CD4-positive, alpha-beta memory T cell (primary cell): ENCODE data around the gene TIMM17A. TPM values are rescaled to one million over a fixed set of nuclear protein-coding genes. Genes with fewer than 3 reads are reported as not detected.

Experiments
- CTCF ChIA-PET: fragments of 350-600 bp; sonication (Branson Sonifier 250); formaldehyde crosslinking; loops from one replicate; lab custom pipeline; 2021; ENCODE audit warnings: inconsistent platforms; ENCODE audit not compliant: partially characterized antibody; lab: Charles Lee
- POLR2A ChIA-PET: fragments of 350-600 bp; sonication (Branson Sonifier 250); formaldehyde crosslinking; loops from one replicate; lab custom pipeline; 2021; ENCODE audit not compliant: partially characterized antibody; lab: Charles Lee
- DNase-seq, 5 donors: peaks; one replicate each; pipeline versions ENCODE4 v3.0.0 to v3.0.0-alpha.2; 2020 to 2022; ENCODE audit warnings: mixed read lengths in 1 of 5
- H3K27ac ChIP-seq: one replicate; pipeline ENCODE4 v1.7.0; 2013; ENCODE audit warnings: low read depth, low read length
- H3K27me3 ChIP-seq: 2 replicates; pipeline ENCODE4 v1.7.0; 2013; ENCODE audit warnings: mild to moderate bottlenecking, low read length, moderate library complexity; ENCODE audit not compliant: insufficient read depth
- H3K36me3 ChIP-seq: 2 replicates; pipeline ENCODE4 v1.7.0; 2013; ENCODE audit warnings: mild to moderate bottlenecking, low read length, moderate library complexity; ENCODE audit not compliant: insufficient read depth
- H3K4me1 ChIP-seq: 2 replicates; pipeline ENCODE4 v1.7.0; 2013; ENCODE audit warnings: mild to moderate bottlenecking, low read length, moderate library complexity; ENCODE audit not compliant: insufficient read depth
- H3K4me3 ChIP-seq, 2 donors: one replicate each; pipeline ENCODE4 v1.7.0; 2013; ENCODE audit warnings: low read length in 2 of 2, mild to moderate bottlenecking in 1 of 2
- H3K9me3 ChIP-seq, 2 donors: one replicate each; pipeline ENCODE4 v1.7.0; 2013; ENCODE audit warnings: low read length in 2 of 2, control low read depth in 1 of 2; ENCODE audit not compliant: control insufficient read depth in 1 of 2
- H3K27ac Mint-ChIP-seq, 7 donors: one replicate each; pipeline ENCODE4 v1.8.0; 2020 to 2021; ENCODE audit warnings: mixed read lengths in 7 of 7, mild to moderate bottlenecking in 6 of 7, inconsistent platforms in 3 of 7, moderate library complexity in 3 of 7
- H3K27me3 Mint-ChIP-seq, 2 donors: one replicate each; pipeline ENCODE4 v1.8.0; 2020 to 2021; ENCODE audit warnings: mixed read lengths in 2 of 2
- H3K36me3 Mint-ChIP-seq, 2 donors: one replicate each; pipeline ENCODE4 v1.8.0; 2020 to 2021; ENCODE audit warnings: mixed read lengths in 2 of 2, inconsistent platforms in 1 of 2, mild to moderate bottlenecking in 1 of 2
- H3K4me1 Mint-ChIP-seq, 4 donors: one replicate each; pipeline ENCODE4 v1.8.0; 2020 to 2021; ENCODE audit warnings: mixed read lengths in 4 of 4, mild to moderate bottlenecking in 1 of 4
- H3K4me3 Mint-ChIP-seq, 8 donors: one replicate each; pipeline ENCODE4 v1.8.0; 2020 to 2021; ENCODE audit warnings: mixed read lengths in 8 of 8, mild to moderate bottlenecking in 7 of 8, moderate library complexity in 6 of 8, inconsistent platforms in 3 of 8
- H3K9me3 Mint-ChIP-seq, 8 donors: one replicate each; pipeline ENCODE4 v1.8.0; 2020 to 2021; ENCODE audit warnings: mixed read lengths in 8 of 8, mild to moderate bottlenecking in 5 of 8, inconsistent platforms in 3 of 8, moderate library complexity in 1 of 8
- intact Hi-C: fragments of 100-400 bp; cut with micrococcal nuclease; formaldehyde crosslinking; loops from one replicate; pipeline ENCODE4 v1.15.1; 2023
- polyA plus RNA-seq, 2 donors: library from polyadenylated mRNA; unstranded; fragments of 300-500 nt; fragmentation: Illumina TruSeq; gene quantifications; one replicate each; pipeline ENCODE4 v1.2.3, GENCODE V29; 2021
- total RNA-seq, 2 experiments: library from RNA; stranded (reverse); gene quantifications; one replicate each; pipeline ENCODE4 v1.2.3, GENCODE V29; 2021

TIMM17A gene
- total and polyA plus RNA-seq, 4 experiments from 2014 or later, result 26.0 to 29.2 (median 27.8) TPM

- Mint-ChIP-seq H3K4me3 (peak within 1 kb of the TSS in 7 of 8 donors; percentile 17 to 70 (median 67)), H3K27me3 (peaks cover 44 to 48% of the 10 kb centered on the region in 2 donors), H3K36me3 (no peaks in the 10 kb centered on the region), H3K27ac (peak within 1 kb of the TSS in 3 of 7 donors; percentile 37 to 75 (median 73)), H3K9me3 (peaks cover 0 to under 1% (median 0%) of the 10 kb centered on the region in 8 donors), H3K4me1 (peaks cover 6 to 23% (median 12%) of the 10 kb centered on the region in 4 donors)
- no peak for DNase-seq
- Histone ChIP-seq H3K27ac (no peak within 1 kb of the TSS), H3K4me3 (no peak within 1 kb of the TSS), H3K4me1 (peaks cover 8% of the 10 kb centered on the region), H3K9me3 (no peaks in the 10 kb centered on the region), H3K36me3 (no peaks in the 10 kb centered on the region), H3K27me3 (peaks cover 22% of the 10 kb centered on the region)
- CTCF ChIA-PET, result interaction anchor here (0.8 to 1.7 kb wide), 3 partner anchors 8 to 55 kb away, joined by 4 to 6 read pairs (median 4); no protein-coding TSS in a partner anchor
- intact Hi-C loops, result no loop called here
- POLR2A ChIA-PET, result interaction anchor here (1.9 kb wide), 1 partner anchor 9 kb away, joined by 8 read pairs; the partner anchor contains the start of gene TIMM17A
Measured at GRCh38 chr1:201946224-201946908, 8.9 kb upstream of the TIMM17A start, which contains the start of gene LMOD1. TSS of gene LMOD1 (minus strand) at chr1:201946548. CDS start at chr1:201946340, 208 bp downstream.

GRCh38 chr1:201947697-201948008 lies 7.7 kb upstream of the TIMM17A start:
- peaks cover 22% of the 10 kb centered on the region for H3K27me3 ChIP-seq
- no peaks in the 10 kb centered on the region for H3K9me3 ChIP-seq
- H3K27ac Mint-ChIP-seq, result no peak overlapping the region
- H3K4me1 Mint-ChIP-seq, result peaks cover 6 to 23% (median 12%) of the 10 kb centered on the region in 4 donors
- CTCF ChIA-PET, result no interaction called here
- no peaks in the 10 kb centered on the region for H3K36me3 ChIP-seq
- POLR2A ChIA-PET, result no interaction called here
- peaks cover 44 to 45% of the 10 kb centered on the region in 2 donors for H3K27me3 Mint-ChIP-seq
- H3K4me3 ChIP-seq, result no peak overlapping the region
- H3K9me3 Mint-ChIP-seq, result no peaks in the 10 kb centered on the region
- no peak overlapping the region for H3K4me3 Mint-ChIP-seq
- no peaks in the 10 kb centered on the region for H3K36me3 Mint-ChIP-seq
- DNase-seq, result no peak
- intact Hi-C loops, result no loop called here
- no peak overlapping the region for H3K27ac ChIP-seq
- H3K4me1 ChIP-seq, result peaks cover 8% of the 10 kb centered on the region

- intact Hi-C loops, result no loop called here
- Histone ChIP-seq H3K27ac (no peak overlapping the region), H3K4me1 (peaks cover 11% of the 10 kb centered on the region), H3K4me3 (no peak overlapping the region), H3K9me3 (no peaks in the 10 kb centered on the region), H3K27me3 (peaks cover 22% of the 10 kb centered on the region), H3K36me3 (no peaks in the 10 kb centered on the region)
- H3K4me3 Mint-ChIP-seq, result no peak overlapping the region
- ChIA-PET CTCF (no interaction called here), POLR2A (no interaction called here)
- peaks cover 0 to 2% of the 10 kb centered on the region in 2 donors for H3K36me3 Mint-ChIP-seq
- H3K27ac Mint-ChIP-seq, result no peak overlapping the region
- H3K9me3 Mint-ChIP-seq, result peaks cover 0 to 2% (median 0%) of the 10 kb centered on the region in 8 donors
- peaks cover 9 to 25% (median 15%) of the 10 kb centered on the region in 4 donors for H3K4me1 Mint-ChIP-seq
- DNase-seq, result no peak
- H3K27me3 Mint-ChIP-seq, result peaks cover 31 to 34% of the 10 kb centered on the region in 2 donors
Measured at GRCh38 chr1:201949491-201949890, 5.8 kb upstream of the TIMM17A start.

- Mint-ChIP-seq H3K27me3 (no peaks in the 10 kb centered on the region), H3K9me3 (peaks cover 0 to 2% (median 0%) of the 10 kb centered on the region in 8 donors), H3K4me3 (peak overlapping the region; percentile 92 to 99 (median 98)), H3K4me1 (peaks cover 12 to 30% (median 20%) of the 10 kb centered on the region in 4 donors), H3K36me3 (peaks cover 9 to 29% of the 10 kb centered on the region in 2 donors), H3K27ac (peak overlapping the region; percentile 97 to 99 (median 98))
- Histone ChIP-seq H3K4me3 (peak overlapping the region; percentile 83 to 99), H3K36me3 (peaks cover 10% of the 10 kb centered on the region), H3K27ac (peak overlapping the region; percentile 83), H3K27me3 (no peaks in the 10 kb centered on the region), H3K4me1 (peaks cover 19% of the 10 kb centered on the region), H3K9me3 (no peaks in the 10 kb centered on the region)
- CTCF ChIA-PET, result interaction anchor here (0.6 to 3.1 kb wide), 4 partner anchors 9 to 59 kb away, joined by 3 to 16 read pairs (median 4); partner anchors contain the start of gene LMOD1
- POLR2A ChIA-PET, result interaction anchor here (0.9 to 3.3 kb wide), 5 partner anchors 9 to 125 kb away, joined by 3 to 20 read pairs (median 7); partner anchors contain the start of genes LMOD1 and RNPEP
- DNase-seq, result no peak
- intact Hi-C loops, result loop anchor here (1.0 to 5.0 kb wide), 4 partner anchors 28 to 393 kb away; partner anchors contain the start of genes IPO9, PPP1R12B and RNPEP
Measured at GRCh38 chr1:201954263-201955008, 867 bp upstream of the TIMM17A start.

- Histone ChIP-seq H3K9me3 (no peaks in the 10 kb centered on the region), H3K27ac (peak overlapping the region; percentile 83), H3K4me3 (peak overlapping the region; percentile 83 to 99), H3K27me3 (no peaks in the 10 kb centered on the region), H3K4me1 (peaks cover 19% of the 10 kb centered on the region), H3K36me3 (peaks cover 16% of the 10 kb centered on the region)
- Mint-ChIP-seq H3K4me3 (peak overlapping the region; percentile 92 to 99 (median 98)), H3K27me3 (no peaks in the 10 kb centered on the region), H3K9me3 (peaks cover 0 to 2% (median 0%) of the 10 kb centered on the region in 8 donors), H3K4me1 (peaks cover 12 to 30% (median 20%) of the 10 kb centered on the region in 4 donors), H3K36me3 (peaks cover 12 to 34% of the 10 kb centered on the region in 2 donors), H3K27ac (peak overlapping the region; percentile 97 to 99 (median 98))
- intact Hi-C loops, result loop anchor here (1.0 to 5.0 kb wide), 4 partner anchors 27 to 392 kb away; partner anchors contain the start of genes IPO9, PPP1R12B and RNPEP
- CTCF ChIA-PET, result interaction anchor here (1.0 to 3.1 kb wide), 2 partner anchors 44 to 60 kb away, joined by 3 to 16 read pairs; no protein-coding TSS in a partner anchor
- DNase-seq, result no peak
- POLR2A ChIA-PET, result interaction anchor here (0.7 to 3.3 kb wide), 5 partner anchors 8 to 126 kb away, joined by 3 to 20 read pairs (median 7); partner anchors contain the start of genes LMOD1 and RNPEP
Measured at GRCh38 chr1:201955729-201956143, 433 bp downstream of the TIMM17A start.

- H3K36me3 Mint-ChIP-seq, result peaks cover 25 to 52% of the 10 kb centered on the region in 2 donors
Measured at GRCh38 chr1:201958348-201958747, 3.0 kb downstream of the TIMM17A start.

More at GRCh38 chr1:201958348-201958747, 3.0 kb downstream of the TIMM17A start:
- ChIA-PET CTCF (interaction anchor here (0.9 to 1.6 kb wide), 3 partner anchors 16 to 62 kb away, joined by 3 to 7 read pairs (median 7); no protein-coding TSS in a partner anchor), POLR2A (interaction anchor here (1.1 to 1.2 kb wide), 2 partner anchors 15 to 25 kb away, joined by 3 read pairs; partner anchors contain the start of gene RNPEP)
- Histone ChIP-seq H3K9me3 (no peaks in the 10 kb centered on the region), H3K4me1 (peaks cover 19% of the 10 kb centered on the region), H3K27me3 (no peaks in the 10 kb centered on the region), H3K36me3 (peaks cover 26% of the 10 kb centered on the region), H3K4me3 (no peak overlapping the region), H3K27ac (no peak overlapping the region)
- Mint-ChIP-seq H3K9me3 (peaks cover 0 to 2% (median 0%) of the 10 kb centered on the region in 8 donors), H3K27ac (no peak overlapping the region), H3K4me1 (peaks cover 12 to 30% (median 22%) of the 10 kb centered on the region in 4 donors), H3K27me3 (no peaks in the 10 kb centered on the region), H3K4me3 (no peak overlapping the region)
- intact Hi-C loops, result loop anchor here (5.0 kb wide), 2 partner anchors 131 to 389 kb away; partner anchors contain the start of genes IPO9 and PPP1R12B
- no peak for DNase-seq
